GM12801 (cell line): ENCODE measurements around the gene CAMTA1.

Source experiments
- TF ChIP-seq, protein P1 (sequence below): IDR thresholded peaks from one replicate; pipeline ENCODE4 v1.5.1; 2011; ENCODE audit warnings: control low read depth; ENCODE audit not compliant: insufficient read length; ENCODE audit errors: extremely low read depth

Gene CAMTA1

DNA sequence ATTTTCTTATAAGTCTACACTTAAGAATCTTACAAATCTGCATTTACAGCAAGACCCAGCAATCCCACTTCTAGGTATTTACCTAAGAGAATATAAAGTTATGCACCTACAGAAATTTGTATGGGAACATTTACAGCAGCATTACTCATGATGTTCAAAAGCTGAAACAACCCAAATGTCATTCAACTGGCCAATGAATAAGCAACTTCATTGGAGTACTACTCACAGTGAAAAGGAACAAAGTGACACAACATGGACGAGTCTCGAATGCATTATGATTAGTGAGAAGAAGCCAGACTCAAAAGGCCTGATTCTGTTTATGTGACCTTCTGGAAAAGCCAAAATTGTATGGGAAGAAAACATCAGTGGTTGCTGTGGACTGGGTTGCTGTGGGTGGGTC lies 116.9 kb downstream of the CAMTA1 start:
- TF ChIP-seq, protein P1, sequence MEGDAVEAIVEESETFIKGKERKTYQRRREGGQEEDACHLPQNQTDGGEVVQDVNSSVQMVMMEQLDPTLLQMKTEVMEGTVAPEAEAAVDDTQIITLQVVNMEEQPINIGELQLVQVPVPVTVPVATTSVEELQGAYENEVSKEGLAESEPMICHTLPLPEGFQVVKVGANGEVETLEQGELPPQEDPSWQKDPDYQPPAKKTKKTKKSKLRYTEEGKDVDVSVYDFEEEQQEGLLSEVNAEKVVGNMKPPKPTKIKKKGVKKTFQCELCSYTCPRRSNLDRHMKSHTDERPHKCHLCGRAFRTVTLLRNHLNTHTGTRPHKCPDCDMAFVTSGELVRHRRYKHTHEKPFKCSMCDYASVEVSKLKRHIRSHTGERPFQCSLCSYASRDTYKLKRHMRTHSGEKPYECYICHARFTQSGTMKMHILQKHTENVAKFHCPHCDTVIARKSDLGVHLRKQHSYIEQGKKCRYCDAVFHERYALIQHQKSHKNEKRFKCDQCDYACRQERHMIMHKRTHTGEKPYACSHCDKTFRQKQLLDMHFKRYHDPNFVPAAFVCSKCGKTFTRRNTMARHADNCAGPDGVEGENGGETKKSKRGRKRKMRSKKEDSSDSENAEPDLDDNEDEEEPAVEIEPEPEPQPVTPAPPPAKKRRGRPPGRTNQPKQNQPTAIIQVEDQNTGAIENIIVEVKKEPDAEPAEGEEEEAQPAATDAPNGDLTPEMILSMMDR = no peak

DNA sequence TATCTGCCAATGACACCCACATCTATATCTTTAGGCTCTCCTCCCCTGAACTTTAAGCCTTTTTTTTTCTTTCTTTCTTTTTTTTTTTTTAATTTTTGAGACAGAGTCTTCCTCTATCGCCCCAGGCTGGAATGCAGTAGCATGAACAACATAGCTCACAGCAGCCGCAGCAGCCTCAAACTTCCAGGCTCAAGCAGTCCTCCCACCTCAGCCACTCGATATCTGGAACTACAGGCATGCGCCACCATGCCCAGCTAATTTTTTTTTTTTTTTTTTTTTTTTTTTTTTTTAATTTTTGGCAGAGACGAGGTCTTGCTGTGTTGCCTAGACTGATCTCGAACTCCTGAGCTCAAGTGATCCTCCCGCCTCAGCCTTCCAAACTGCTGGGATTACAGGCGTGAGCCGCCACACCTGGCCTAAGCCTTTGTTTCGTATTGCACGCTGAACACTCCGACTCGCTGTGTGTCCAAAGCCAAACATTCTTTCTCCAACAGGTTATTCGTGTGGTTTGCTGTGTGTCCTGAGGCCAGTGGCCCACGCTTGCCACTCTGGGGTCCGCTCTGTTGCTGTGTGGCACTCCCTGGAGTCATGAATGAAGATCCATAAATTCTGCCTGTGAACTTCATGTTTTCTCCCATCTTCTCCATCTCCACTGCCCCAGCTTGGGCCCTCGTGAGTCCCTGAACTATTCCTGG lies 119.4 kb downstream of the CAMTA1 start:
- TF ChIP-seq, protein P1 = no peak

DNA sequence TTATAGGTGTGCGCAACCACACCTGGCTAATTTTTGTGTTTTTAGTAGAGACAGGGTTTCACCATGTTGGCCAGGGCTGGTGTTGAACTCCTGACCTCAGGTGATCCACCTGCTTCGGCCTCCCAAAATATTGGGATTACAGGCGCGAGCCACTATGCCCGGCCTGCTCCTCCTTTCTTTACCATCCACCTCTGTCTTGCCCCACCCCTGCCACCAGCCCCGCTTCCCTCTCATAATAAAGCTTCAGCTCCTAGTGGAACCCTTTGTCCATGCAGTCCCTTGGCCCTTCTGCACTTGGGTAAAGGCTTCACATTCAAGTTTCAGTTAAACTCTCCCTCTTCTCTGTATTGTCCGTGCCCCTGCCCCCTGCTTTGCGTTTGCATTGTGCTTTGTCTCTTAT lies 120.1 kb downstream of the CAMTA1 start:
- TF ChIP-seq, protein P1 = no peak

DNA sequence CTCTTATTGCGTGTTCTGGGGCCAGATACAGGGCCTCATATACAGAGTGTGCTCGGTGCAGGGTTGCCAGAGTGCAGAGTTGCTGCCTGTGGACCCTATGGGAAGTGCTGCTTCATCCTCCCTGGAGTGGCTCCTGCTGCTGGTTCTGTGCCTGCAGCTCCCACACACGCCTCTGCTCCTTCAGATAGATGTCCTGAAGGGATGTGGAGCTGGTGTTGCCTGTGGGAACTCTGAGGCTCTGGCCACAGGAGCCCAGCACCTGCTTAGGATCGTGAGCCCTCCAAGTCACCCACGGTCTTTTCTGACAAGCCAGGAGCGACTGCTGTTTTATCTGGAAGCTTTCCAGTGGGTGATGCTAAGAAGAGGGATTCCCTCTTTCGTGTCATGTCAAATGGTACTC lies 120.5 kb downstream of the CAMTA1 start:
- TF ChIP-seq, protein P1 = no peak

DNA sequence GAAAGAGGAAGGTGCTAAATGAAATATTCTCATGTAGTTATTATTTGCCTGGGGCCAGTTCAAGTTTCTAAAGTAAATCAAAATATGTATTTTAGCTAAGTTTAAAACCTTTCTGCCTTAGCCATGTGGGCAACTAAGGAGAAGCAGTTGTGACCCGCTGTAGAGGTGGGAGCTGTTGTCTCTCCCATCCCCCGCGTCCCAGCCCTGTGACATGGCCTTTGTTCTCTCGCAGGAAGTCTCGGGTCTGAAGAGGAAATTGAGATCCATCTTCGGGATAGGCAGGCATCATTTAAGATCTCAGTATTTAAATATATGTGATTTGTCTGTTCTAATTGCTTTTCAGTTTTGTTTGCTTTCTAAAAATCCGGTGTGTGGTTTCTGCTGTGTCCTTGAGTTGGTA lies 121.5 kb downstream of the CAMTA1 start:
- TF ChIP-seq, protein P1 = no peak

DNA sequence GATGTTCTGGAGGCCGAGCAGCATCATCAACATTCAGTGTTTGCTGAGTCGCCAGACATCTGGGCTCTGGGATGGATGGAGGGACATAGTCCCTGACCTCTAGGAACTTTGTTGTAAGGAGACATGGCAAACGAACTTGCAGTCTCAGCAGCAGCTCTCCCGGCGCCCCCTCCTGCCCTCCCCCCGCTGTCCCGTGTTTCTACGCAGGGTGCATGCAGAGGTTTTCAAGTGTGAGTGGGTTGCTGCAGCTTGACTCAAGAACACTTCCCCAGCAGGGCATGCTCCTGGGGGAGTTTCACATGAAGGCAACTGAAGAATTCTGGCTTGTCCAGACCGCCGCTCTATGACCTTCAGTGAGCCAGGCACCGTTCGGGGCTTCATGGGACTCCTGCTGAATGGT lies 121.9 kb downstream of the CAMTA1 start:
- TF ChIP-seq, protein P1 = no peak

DNA sequence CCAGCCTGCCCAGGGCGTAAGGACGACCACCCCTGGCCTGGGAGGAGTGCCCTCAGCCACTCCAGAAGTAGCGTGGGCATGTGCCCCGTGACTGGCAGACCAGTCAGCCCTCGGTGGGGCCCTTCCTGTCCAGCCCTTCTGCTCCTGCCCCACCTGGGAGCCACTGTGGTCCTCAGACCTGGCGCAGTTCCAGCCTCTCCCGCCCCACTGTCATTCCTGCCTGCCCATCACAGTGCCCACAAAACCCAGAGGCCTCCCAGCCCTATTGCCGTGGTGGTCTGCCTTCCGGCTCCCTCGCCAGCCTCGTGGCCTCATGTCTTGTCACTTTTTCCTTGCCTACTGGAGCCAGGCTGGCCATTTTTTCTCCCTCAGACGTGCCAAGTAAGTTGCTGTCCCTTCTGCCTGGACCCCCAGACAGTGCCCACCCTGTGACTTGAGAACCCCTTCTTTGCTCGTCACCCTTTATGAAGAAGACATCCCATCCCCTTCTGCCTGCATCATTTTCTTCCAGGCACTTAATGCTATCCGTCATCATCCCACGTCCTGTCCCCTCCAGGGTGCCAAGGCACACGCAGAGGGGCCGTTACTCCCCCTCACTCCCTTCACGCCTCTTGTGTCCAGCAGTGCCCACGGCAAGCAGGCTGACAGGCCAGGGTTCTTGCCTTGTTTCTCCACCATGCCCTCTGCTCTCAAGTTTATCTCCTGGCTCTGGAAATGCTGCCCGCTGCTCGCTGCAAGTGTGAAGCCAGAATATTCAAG lies 122.6 kb downstream of the CAMTA1 start:
- TF ChIP-seq, protein P1 = no peak
